Neural cell (in vitro differentiated cells): Measurements from ENCODE around the gene ABCA6.

Experiments
- CTCF ChIP-seq: fragments of 450-650 bp; IDR thresholded peaks from 2 replicates; pipeline ENCODE4 v1.5.1; 2014; ENCODE audit warnings: antibody characterized with exemption, mild to moderate bottlenecking, moderate library complexity; ENCODE audit not compliant: poor library complexity, severe bottlenecking
- EP300 ChIP-seq: fragments of 450-650 bp; conservative IDR thresholded peaks from 2 replicates; pipeline ENCODE4 v1.6.1; 2014; ENCODE audit warnings: antibody characterized with exemption, mild to moderate bottlenecking, moderate library complexity; ENCODE audit not compliant: poor library complexity, severe bottlenecking
- EZH2 ChIP-seq: fragments of 200-600, 300-800 bp; shearing (Covaris generic), sonication (generic); IDR thresholded peaks from 2 replicates; pipeline ENCODE4 v1.6.1; 2014; ENCODE audit warnings: antibody characterized with exemption, low read length, borderline replicate concordance, mild to moderate bottlenecking; ENCODE audit not compliant: insufficient read depth, poor library complexity, severe bottlenecking
- MXI1 ChIP-seq: fragments of 450-650 bp; conservative IDR thresholded peaks from 2 replicates; pipeline ENCODE4 v1.6.1; 2014; ENCODE audit warnings: antibody characterized with exemption, mild to moderate bottlenecking; ENCODE audit not compliant: poor library complexity, severe bottlenecking
- POLR2AphosphoS5 ChIP-seq: IDR thresholded peaks from 2 replicates; pipeline ENCODE4 v1.6.1; 2012
- RAD21 ChIP-seq: fragments of 450-650 bp; conservative IDR thresholded peaks from 2 replicates; pipeline ENCODE4 v1.6.1; 2014; ENCODE audit warnings: antibody characterized with exemption, mild to moderate bottlenecking, moderate library complexity
- SMC3 ChIP-seq: fragments of 450-650 bp; conservative IDR thresholded peaks from 2 replicates; pipeline ENCODE4 v1.6.1; 2014; ENCODE audit warnings: antibody characterized with exemption, mild to moderate bottlenecking, moderate library complexity; ENCODE audit not compliant: poor library complexity
- TAF1 ChIP-seq: IDR thresholded peaks from 2 replicates; pipeline ENCODE4 v1.6.1; 2012; ENCODE audit warnings: low read depth
- TF ChIP-seq, protein P1 (sequence below): IDR thresholded peaks from 2 replicates; pipeline ENCODE4 v1.6.1; 2012; ENCODE audit warnings: borderline replicate concordance

DNA sequence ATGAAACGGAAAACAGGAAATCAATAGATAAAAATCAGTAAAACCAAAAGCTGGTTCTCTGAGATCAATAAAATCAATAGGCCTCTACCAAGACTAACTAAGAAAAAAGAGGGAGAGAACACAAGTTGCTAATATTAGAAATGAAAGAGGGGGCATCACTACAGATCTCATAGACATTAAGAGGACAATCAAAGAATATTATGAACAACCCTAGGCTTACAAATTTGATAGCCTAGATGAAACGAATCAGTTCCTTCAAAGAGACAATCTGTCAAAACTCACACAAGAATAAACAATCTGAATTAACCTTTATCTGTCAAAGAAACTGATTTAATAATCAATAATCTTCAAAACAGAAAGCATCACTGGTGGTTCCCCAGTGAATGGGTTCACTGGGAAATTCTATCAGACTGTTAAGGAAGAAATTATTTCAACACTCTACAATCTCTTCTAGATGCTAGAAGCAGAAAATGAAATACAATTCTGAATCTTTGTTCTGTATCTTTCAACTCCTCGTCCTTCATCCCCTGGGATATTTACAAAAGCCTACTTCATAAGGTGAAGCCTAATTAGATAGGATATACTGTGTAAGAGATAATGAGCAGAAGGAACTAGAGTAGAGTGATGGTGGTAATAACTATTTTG is 85.4 kb downstream of the ABCA6 start:
- TF ChIP-seq CTCF, result no peak
- TF ChIP-seq EP300, result no peak
- no peak for TF ChIP-seq EZH2
- TF ChIP-seq, protein P1, sequence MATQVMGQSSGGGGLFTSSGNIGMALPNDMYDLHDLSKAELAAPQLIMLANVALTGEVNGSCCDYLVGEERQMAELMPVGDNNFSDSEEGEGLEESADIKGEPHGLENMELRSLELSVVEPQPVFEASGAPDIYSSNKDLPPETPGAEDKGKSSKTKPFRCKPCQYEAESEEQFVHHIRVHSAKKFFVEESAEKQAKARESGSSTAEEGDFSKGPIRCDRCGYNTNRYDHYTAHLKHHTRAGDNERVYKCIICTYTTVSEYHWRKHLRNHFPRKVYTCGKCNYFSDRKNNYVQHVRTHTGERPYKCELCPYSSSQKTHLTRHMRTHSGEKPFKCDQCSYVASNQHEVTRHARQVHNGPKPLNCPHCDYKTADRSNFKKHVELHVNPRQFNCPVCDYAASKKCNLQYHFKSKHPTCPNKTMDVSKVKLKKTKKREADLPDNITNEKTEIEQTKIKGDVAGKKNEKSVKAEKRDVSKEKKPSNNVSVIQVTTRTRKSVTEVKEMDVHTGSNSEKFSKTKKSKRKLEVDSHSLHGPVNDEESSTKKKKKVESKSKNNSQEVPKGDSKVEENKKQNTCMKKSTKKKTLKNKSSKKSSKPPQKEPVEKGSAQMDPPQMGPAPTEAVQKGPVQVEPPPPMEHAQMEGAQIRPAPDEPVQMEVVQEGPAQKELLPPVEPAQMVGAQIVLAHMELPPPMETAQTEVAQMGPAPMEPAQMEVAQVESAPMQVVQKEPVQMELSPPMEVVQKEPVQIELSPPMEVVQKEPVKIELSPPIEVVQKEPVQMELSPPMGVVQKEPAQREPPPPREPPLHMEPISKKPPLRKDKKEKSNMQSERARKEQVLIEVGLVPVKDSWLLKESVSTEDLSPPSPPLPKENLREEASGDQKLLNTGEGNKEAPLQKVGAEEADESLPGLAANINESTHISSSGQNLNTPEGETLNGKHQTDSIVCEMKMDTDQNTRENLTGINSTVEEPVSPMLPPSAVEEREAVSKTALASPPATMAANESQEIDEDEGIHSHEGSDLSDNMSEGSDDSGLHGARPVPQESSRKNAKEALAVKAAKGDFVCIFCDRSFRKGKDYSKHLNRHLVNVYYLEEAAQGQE, result no peak
- TF ChIP-seq TAF1, result no peak
- TF ChIP-seq MXI1, result no peak
- no peak for TF ChIP-seq SMC3
- TF ChIP-seq POLR2AphosphoS5, result no peak
- no peak for TF ChIP-seq RAD21
